ENCODE results near the gene CRTAC1. TPM values are rescaled to one million over a fixed set of nuclear protein-coding genes. Genes with fewer than 3 reads are reported as not detected.

CRTAC1 gene
- total RNA-seq, 1 experiment from 2014 or later, result 1.2 TPM

DNA sequence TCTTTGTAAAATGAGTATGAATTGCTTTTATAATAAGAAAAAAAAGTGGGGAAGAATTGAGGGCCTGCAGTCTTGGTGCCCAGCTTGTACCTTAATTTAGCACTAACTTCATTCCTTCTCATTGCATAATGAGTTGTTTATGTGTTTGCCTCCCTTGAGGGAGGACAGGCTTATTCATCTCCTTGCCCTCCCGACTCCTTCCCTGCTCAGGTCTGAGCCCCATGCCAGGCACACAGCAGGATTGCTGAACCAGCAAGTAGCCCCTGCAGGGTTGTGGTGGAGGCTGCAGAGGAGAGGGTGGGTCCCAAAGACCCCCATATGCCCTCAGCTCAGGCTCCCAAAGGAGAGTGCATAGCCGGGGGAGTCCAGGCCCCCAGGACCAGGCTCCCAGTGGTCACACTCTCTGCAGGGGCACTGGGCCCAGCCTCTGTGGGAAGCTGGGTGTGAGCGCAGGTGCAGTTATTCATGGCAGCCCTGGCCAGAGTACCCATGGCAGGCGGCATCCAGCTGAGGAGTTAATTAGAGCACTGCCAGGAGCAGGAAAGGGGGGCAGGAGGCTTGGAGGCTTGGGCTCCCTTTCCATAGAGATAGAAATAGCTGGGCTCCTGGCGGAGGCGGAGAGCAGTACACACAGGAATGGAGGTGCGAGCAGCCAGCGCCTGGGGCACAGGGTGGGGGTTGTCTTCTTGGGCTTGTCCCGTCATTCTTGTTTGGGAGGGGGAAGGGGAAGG is 208.9 kb downstream of the CRTAC1 start:
- peak; percentile 82 for TF ChIP-seq ZNF423 (CRISPR knock-in tag; IDR thresholded peaks at IDR 0.05)
- TF ChIP-seq GTF2I (CRISPR knock-in tag; conservative IDR thresholded peaks at IDR 0.05), result 0 out of 2 replicates have a peak, but pooled peaks have one; percentile 21
- no peak for TF ChIP-seq ZNF219 (CRISPR knock-in tag; IDR thresholded peaks at IDR 0.05; ENCODE audit: borderline replicate concordance)
- H3K4me1 Mint-ChIP-seq, result peaks cover 9% of the 10 kb centered on the region
- H3K9me3 Mint-ChIP-seq, result no peaks in the 10 kb centered on the region
- no peaks in the 10 kb centered on the region for H3K27me3 Mint-ChIP-seq (ENCODE audit: low read depth)
- ATAC-seq, result peak; percentile 69
- H3K36me3 Mint-ChIP-seq, result no peaks in the 10 kb centered on the region
- no peak overlapping the region for H3K27ac Mint-ChIP-seq
- POLR2A ChIA-PET, result no interaction called here
- H3K4me3 Mint-ChIP-seq, result no peak overlapping the region
- CTCF ChIA-PET, result interaction anchor here (0.6 to 1.8 kb wide), 6 partner anchors 9 to 220 kb away, joined by 3 to 7 read pairs (median 4); partner anchors contain the start of gene GOLGA7B
- no peak for DNase-seq (ENCODE audit: low spot score)

DNA sequence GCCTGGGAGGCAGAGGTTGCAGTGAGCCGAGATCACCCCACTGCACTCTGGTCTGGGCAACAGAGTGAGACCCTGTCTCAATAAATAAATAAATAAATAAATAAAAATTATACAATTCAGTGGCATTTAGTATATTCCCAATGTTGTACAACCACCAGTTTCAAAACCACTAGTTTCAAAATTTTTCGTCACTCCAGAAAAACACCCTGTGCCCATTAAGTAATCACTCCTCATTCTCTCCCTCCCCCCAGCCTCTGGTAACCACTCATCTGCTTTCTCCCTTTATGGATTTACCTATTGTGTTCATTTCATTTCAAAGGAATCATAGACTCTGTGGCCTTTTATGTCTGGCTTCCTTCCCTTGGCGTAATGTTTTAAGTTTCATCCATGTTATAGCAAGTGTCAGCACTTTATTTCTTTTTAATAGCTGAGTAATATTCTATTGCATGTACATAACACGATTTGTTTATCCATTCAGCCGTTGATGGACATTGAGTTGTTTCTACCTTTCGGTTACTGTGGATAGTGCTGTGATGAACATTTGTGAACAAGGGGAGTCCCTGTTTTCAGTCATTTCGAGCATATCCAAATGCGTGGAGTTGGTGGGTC is 210.2 kb downstream of the CRTAC1 start:
- Mint-ChIP-seq H3K27me3 (ENCODE audit: low read depth) (no peaks in the 10 kb centered on the region), H3K4me3 (no peak overlapping the region), H3K27ac (no peak overlapping the region), H3K36me3 (no peaks in the 10 kb centered on the region), H3K9me3 (no peaks in the 10 kb centered on the region), H3K4me1 (peaks cover 9% of the 10 kb centered on the region)
- no peak for TF ChIP-seq ZNF671 (CRISPR knock-in tag; IDR thresholded peaks at IDR 0.05)
- no peak for TF ChIP-seq CREB1 (CRISPR knock-in tag; IDR thresholded peaks at IDR 0.05)
- TF ChIP-seq, protein P1, sequence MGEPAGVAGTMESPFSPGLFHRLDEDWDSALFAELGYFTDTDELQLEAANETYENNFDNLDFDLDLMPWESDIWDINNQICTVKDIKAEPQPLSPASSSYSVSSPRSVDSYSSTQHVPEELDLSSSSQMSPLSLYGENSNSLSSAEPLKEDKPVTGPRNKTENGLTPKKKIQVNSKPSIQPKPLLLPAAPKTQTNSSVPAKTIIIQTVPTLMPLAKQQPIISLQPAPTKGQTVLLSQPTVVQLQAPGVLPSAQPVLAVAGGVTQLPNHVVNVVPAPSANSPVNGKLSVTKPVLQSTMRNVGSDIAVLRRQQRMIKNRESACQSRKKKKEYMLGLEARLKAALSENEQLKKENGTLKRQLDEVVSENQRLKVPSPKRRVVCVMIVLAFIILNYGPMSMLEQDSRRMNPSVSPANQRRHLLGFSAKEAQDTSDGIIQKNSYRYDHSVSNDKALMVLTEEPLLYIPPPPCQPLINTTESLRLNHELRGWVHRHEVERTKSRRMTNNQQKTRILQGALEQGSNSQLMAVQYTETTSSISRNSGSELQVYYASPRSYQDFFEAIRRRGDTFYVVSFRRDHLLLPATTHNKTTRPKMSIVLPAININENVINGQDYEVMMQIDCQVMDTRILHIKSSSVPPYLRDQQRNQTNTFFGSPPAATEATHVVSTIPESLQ (CRISPR knock-in tag; IDR thresholded peaks at IDR 0.05), result no peak
- TF ChIP-seq, protein P2, sequence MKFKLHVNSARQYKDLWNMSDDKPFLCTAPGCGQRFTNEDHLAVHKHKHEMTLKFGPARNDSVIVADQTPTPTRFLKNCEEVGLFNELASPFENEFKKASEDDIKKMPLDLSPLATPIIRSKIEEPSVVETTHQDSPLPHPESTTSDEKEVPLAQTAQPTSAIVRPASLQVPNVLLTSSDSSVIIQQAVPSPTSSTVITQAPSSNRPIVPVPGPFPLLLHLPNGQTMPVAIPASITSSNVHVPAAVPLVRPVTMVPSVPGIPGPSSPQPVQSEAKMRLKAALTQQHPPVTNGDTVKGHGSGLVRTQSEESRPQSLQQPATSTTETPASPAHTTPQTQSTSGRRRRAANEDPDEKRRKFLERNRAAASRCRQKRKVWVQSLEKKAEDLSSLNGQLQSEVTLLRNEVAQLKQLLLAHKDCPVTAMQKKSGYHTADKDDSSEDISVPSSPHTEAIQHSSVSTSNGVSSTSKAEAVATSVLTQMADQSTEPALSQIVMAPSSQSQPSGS (CRISPR knock-in tag; IDR thresholded peaks at IDR 0.05; ENCODE audit: borderline replicate concordance, low read depth), result no peak
- TF ChIP-seq, protein P3, sequence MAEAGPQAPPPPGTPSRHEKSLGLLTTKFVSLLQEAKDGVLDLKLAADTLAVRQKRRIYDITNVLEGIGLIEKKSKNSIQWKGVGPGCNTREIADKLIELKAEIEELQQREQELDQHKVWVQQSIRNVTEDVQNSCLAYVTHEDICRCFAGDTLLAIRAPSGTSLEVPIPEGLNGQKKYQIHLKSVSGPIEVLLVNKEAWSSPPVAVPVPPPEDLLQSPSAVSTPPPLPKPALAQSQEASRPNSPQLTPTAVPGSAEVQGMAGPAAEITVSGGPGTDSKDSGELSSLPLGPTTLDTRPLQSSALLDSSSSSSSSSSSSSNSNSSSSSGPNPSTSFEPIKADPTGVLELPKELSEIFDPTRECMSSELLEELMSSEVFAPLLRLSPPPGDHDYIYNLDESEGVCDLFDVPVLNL (CRISPR knock-in tag; IDR thresholded peaks at IDR 0.05; ENCODE audit: borderline replicate concordance, low read depth), result no peak
- TF ChIP-seq ZNF396 (CRISPR knock-in tag; IDR thresholded peaks at IDR 0.05; ENCODE audit: borderline replicate concordance), result no peak
- no peak for TF ChIP-seq ETV6 (CRISPR knock-in tag; IDR thresholded peaks at IDR 0.05)
- TF ChIP-seq ATF1 (CRISPR knock-in tag; IDR thresholded peaks at IDR 0.05), result no peak
- TF ChIP-seq, protein P4, sequence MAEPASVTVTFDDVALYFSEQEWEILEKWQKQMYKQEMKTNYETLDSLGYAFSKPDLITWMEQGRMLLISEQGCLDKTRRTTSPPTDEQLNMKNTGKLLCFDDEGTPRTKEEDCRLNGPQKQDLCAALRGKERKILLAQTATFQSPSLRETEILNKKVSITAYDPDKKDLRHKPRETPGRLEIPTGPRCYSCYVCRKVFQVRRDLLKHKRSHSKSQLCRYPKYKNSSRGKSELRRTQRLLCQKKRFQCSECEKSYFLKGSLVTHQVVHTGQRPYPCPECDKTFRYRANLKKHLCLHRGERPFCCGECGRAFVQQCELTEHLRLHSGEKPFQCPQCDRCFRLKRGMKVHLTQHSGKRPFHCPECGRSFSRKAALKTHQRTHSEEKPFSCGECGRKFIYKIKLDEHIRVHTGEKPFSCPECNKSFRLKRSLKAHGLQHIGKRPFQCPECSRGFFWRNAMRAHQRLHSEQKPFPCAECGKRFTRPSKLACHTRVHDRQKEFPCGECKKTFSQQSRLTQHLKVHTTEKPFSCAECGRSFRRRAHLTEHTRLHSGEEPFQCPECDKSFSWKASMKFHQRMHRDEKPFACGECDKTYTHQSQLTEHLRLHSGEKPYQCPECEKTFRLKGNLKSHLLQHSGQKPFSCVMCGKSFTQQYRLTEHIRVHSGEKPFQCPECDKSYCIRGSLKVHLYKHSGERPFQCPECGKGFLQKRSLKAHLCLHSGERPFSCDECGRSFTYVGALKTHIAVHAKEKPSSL (CRISPR knock-in tag; conservative IDR thresholded peaks at IDR 0.05), result no peak
- TF ChIP-seq CREM (CRISPR knock-in tag; IDR thresholded peaks at IDR 0.05), result no peak
- TF ChIP-seq, protein P5, sequence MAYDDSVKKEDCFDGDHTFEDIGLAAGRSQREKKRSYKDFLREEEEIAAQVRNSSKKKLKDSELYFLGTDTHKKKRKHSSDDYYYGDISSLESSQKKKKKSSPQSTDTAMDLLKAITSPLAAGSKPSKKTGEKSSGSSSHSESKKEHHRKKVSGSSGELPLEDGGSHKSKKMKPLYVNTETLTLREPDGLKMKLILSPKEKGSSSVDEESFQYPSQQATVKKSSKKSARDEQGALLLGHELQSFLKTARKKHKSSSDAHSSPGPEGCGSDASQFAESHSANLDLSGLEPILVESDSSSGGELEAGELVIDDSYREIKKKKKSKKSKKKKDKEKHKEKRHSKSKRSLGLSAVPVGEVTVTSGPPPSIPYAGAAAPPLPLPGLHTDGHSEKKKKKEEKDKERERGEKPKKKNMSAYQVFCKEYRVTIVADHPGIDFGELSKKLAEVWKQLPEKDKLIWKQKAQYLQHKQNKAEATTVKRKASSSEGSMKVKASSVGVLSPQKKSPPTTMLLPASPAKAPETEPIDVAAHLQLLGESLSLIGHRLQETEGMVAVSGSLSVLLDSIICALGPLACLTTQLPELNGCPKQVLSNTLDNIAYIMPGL (CRISPR knock-in tag; IDR thresholded peaks at IDR 0.05), result no peak
- TF ChIP-seq SMAD4 (CRISPR knock-in tag; IDR thresholded peaks at IDR 0.05), result no peak
- no peak for TF ChIP-seq KAT7 (CRISPR knock-in tag; IDR thresholded peaks at IDR 0.05; ENCODE audit: borderline replicate concordance)
- ATAC-seq (no peak), DNase-seq (ENCODE audit: low spot score) (no peak)
- CTCF ChIA-PET, result interaction anchor here (0.7 to 1.8 kb wide), 2 partner anchors 28 to 49 kb away, joined by 3 to 7 read pairs; no protein-coding TSS in a partner anchor
- POLR2A ChIA-PET, result no interaction called here

All from WTC11 (cell line).